Activated naive CD8-positive, alpha-beta T cell (primary cell): Measurements from ENCODE around the gene SLC6A6.
"Not testable (repeated sequence)": the region's sequence is repeated elsewhere in the genome, so short reads cannot be mapped to it uniquely, and the experiment has no call there.

ENCODE experiments used
- H3K27ac Mint-ChIP-seq: one replicate; pipeline ENCODE4 v1.8.0; 2021; ENCODE audit warnings: mixed read lengths
- H3K27me3 Mint-ChIP-seq: one replicate; pipeline ENCODE4 v1.8.0; 2021; ENCODE audit warnings: mixed read lengths
- H3K36me3 Mint-ChIP-seq: one replicate; pipeline ENCODE4 v1.8.0; 2021; ENCODE audit warnings: mixed read lengths
- H3K4me1 Mint-ChIP-seq: one replicate; pipeline ENCODE4 v1.8.0; 2021; ENCODE audit warnings: low read depth, mixed read lengths
- H3K4me3 Mint-ChIP-seq: one replicate; pipeline ENCODE4 v1.8.0; 2021; ENCODE audit warnings: mild to moderate bottlenecking, mixed read lengths
- H3K9me3 Mint-ChIP-seq: one replicate; pipeline ENCODE4 v1.8.0; 2021; ENCODE audit warnings: low read depth, mixed read lengths

Gene SLC6A6

DNA sequence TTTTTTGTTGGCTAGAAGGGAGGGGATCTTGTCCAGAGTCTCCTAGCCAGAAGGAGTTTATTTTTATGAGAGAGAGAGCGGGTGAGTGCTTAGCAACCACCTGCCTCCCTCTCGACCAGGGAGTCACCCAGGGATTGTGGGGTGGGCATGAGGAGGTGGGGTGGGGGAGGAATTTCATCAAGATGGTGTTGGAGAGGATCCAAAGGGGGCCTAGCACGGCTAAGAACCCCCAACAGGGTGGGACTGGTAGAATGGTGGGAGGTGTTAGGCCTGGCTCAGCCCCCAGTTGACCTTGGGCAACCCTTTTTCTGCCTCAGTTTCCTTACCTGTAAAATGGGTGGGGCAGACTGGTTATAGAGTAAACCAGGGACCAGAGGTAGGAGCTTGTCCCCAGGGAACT, 1.8 kb downstream of the SLC6A6 start:
- Mint-ChIP-seq H3K9me3 (no peaks in the 10 kb centered on the region), H3K27me3 (no peaks in the 10 kb centered on the region), H3K27ac (peak overlapping the region; percentile 67), H3K4me1 (peaks cover 44% of the 10 kb centered on the region), H3K36me3 (peaks cover 2% of the 10 kb centered on the region), H3K4me3 (peak overlapping the region; percentile 100)

DNA sequence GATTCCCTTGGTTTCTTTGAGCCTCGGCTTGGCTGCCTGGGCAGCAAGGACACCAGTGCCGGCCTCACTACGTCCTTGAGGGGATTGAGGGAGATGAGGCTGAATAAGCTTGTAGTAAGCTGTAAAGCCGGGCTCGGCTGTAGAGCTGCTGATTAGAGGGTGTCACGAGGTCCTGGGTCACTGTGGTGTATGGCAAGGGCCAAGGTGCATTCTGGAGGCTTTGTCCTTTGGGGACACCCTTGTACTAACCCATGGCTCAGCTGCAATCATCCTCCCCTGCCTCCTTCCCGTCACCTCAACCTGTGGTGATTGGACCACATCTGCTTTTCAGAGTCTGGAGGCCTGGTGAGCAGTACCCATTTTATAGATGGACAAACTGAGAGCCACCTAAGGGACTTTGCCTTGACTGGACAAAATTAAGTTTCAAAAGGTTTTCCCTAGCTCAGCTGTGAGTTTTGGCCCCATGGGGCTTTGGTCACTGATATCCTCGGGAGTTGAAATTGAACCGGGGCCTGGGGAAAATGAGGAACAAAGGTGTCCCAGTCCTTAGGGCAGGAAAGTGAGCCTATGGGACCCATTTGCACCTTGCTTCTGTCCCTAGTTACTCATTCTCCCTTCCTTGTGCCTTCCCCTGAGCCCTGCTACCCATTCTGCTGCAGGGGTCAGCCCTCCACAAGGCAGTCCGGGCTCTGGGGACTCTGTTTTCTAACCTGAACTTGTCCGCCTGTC, 2.4 kb downstream of the SLC6A6 start:
- H3K27me3 Mint-ChIP-seq = no peaks in the 10 kb centered on the region
- peaks cover 49% of the 10 kb centered on the region for H3K4me1 Mint-ChIP-seq
- peak overlapping the region; percentile 100 for H3K4me3 Mint-ChIP-seq
- peak overlapping the region; percentile 28 for H3K27ac Mint-ChIP-seq
- H3K36me3 Mint-ChIP-seq = peaks cover 2% of the 10 kb centered on the region
- H3K9me3 Mint-ChIP-seq = no peaks in the 10 kb centered on the region

DNA sequence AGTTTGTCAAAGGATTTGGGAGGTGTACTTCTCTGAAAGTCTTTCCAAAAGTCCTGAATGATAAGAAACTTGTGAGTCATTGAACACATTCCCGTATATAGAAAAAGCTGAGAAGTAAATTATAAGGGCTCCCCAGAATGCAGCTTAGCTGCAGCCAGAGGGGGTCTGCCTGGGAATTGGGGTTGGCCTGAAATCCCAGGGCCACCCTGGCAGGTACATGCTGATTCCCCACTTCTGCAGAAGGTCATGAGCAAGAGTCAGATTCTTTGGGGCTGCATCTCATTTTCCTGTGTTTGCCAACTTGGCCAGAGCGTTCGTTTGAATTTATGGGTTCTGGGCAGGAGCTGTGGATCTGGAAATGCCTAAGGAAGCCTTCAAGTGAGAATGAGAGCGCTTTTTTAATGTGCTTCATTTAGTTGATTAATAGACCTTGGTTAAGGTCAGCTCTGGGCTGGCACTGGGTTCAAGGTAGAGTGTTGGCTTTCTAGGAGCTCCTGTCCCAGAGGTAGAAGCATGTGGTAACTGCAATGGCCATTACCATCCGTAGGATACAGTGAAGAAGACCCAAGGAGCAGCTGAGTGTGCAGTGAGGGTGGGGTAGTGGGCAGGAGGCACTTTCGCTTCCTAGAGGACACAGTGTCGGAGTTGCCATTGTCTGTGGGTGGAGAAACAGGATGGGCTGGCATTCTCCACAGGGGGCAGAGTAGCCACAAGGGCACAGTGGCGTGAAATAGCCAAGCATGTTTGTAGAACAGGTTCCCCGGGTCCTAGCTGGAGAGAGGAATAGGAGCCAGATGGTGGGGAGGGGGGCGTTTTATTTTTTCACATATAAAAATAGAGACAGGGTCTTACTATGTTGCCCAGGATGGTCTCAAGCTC, 3.2 kb downstream of the SLC6A6 start:
- H3K27me3 Mint-ChIP-seq = no peaks in the 10 kb centered on the region
- peaks cover 55% of the 10 kb centered on the region for H3K4me1 Mint-ChIP-seq
- peak overlapping the region; percentile 100 for H3K4me3 Mint-ChIP-seq
- H3K9me3 Mint-ChIP-seq = no peaks in the 10 kb centered on the region
- peaks cover 2% of the 10 kb centered on the region for H3K36me3 Mint-ChIP-seq
- H3K27ac Mint-ChIP-seq = peak overlapping the region; percentile 28

DNA sequence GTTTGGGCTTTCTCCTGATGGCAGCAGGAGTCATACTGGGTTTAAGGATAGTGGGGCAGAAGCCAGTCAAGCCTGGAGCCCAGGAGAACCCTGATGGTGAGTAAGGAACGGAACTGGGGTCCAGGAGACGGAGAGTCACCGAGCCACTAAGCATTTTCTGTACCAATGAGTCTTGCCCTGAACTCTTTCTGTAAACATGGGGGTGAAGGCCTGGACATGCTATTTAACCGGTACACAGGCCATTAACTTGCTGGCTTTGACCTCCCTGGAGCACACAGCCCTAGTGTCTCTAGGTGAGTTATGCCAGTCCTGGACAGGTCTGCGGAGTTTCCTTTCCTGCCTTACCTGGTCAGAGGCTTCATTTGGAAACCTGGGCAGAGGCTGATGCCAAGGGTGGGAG, 3.9 kb downstream of the SLC6A6 start:
- Mint-ChIP-seq H3K4me1 (peaks cover 61% of the 10 kb centered on the region), H3K4me3 (no peak overlapping the region)

DNA sequence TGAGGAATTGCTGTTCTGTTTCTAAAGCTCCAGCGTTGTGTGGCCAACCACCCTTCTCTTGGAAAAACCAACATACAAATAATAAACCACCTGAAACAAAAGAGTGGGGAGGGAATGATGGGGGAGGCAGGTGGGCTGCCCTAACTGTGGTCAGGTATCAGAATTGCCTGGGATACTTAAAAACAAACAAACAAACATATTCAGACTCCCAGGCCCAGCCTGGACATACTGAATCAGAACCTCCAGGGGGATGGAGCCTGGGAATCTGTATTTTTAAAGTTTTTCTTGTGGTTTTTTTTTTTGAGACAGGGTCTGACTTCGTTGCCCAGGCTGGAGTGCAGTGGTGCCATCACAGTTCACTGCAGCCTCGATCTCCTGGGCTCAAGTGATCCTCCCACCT, 4.4 kb downstream of the SLC6A6 start:
- Mint-ChIP-seq H3K27me3 (no peaks in the 10 kb centered on the region), H3K9me3 (no peaks in the 10 kb centered on the region), H3K4me1 (peaks cover 61% of the 10 kb centered on the region), H3K36me3 (peaks cover 2% of the 10 kb centered on the region), H3K4me3 (no peak overlapping the region), H3K27ac (no peak overlapping the region)

More for the DNA sequence above, 3.9 kb downstream of the SLC6A6 start:
- Mint-ChIP-seq H3K36me3 (peaks cover 2% of the 10 kb centered on the region), H3K27me3 (no peaks in the 10 kb centered on the region), H3K27ac (no peak overlapping the region), H3K9me3 (no peaks in the 10 kb centered on the region)

DNA sequence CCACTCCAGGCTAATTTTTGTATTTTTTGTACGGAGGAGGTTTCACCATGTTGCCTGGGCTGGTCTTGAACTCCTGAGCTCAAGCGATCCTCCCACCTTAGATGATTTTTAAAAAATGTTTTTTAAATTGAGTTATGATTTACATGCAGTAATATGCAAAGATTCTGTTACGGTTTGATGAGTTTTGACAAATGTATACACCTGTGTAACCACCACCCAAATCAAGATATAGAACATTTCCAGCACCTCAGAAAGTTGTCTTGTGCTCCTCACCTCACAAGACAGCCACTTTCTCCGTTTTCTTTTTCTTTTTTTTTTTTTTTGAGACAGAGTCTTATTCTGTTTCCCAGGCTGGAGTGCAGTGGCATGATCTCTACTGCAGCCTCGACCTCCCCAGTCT, 4.8 kb downstream of the SLC6A6 start:
- H3K27ac Mint-ChIP-seq = peak overlapping the region; percentile 64
- no peak overlapping the region for H3K4me3 Mint-ChIP-seq
- no peaks in the 10 kb centered on the region for H3K9me3 Mint-ChIP-seq
- peaks cover 2% of the 10 kb centered on the region for H3K36me3 Mint-ChIP-seq
- H3K4me1 Mint-ChIP-seq = peaks cover 58% of the 10 kb centered on the region
- H3K27me3 Mint-ChIP-seq = no peaks in the 10 kb centered on the region

DNA sequence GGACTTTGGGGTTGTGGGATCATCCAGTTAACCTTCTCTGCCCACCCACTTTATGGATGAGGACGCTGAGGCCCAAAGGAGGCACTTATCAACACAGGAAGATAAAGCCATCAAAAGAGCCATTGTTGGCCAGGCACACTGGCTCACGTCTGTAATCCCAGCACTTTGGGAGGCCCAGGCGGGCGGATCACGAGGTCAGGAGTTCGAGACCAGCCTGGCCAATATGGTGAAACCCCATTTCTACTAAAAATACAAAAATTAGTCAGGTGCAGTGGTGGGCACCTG, 7.3 kb downstream of the SLC6A6 start:
- H3K27ac Mint-ChIP-seq = peak overlapping the region; percentile 6
- H3K4me3 Mint-ChIP-seq, H3K36me3 Mint-ChIP-seq, H3K27me3 Mint-ChIP-seq, H3K9me3 Mint-ChIP-seq: not testable (repeated sequence)
- H3K4me1 Mint-ChIP-seq = peaks cover 49% of the 10 kb centered on the region

DNA sequence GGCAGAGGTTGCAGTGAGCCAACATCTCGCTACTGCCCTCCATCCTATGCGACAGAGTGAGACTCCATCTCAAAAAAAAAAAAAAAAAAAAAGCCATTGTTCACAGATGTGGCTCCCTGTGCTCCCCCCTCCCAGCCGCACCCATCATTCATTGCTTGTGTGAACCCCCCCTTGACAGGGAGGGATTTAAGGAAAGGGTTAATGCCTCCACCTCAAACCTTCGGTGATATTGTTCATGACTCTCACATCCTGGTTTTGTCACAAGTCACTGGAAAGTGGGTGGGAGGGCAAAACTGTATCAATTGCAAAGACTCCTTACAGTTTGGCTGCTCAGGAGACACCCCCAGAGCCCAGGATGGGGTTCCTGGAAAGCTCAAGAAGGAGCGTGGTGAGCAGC, 7.7 kb downstream of the SLC6A6 start:
- no peaks in the 10 kb centered on the region for H3K9me3 Mint-ChIP-seq
- H3K36me3 Mint-ChIP-seq = no peaks in the 10 kb centered on the region
- no peaks in the 10 kb centered on the region for H3K27me3 Mint-ChIP-seq
- peak overlapping the region; percentile 42 for H3K4me3 Mint-ChIP-seq
- peak overlapping the region; percentile 78 for H3K27ac Mint-ChIP-seq
- H3K4me1 Mint-ChIP-seq = peaks cover 49% of the 10 kb centered on the region

DNA sequence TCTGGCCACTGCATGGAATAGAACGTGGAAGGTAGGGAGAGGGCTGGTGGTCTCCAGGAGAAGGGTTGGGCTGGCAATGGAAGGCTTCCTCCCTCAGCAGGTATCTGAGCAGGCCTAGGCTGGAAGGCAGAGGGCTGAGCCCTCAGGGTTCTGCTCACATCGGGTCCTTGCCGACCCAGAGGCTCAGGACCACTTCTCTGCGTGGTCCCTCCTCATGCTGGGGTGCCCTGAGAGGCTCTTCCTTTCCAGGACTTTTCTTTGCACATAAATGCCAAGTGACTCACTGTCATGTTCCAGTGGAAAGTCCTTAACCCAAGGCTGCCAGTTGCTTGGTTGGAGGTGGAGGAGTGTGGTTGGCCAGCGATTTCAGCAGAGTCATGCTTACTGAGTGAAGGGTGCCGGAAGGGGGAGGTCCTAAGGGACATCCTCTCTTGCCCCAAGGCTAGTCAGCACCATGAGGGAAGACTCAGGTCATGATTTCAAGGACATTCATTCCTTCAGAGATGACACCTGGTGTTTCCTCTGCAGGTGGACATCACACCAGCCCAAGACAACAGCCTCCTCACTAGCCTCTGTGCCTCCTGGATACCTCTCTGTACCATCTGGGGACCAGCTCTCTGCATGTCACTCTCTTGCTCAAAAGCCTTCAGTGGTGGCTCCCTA, 8.2 kb downstream of the SLC6A6 start:
- Mint-ChIP-seq H3K4me3 (peak overlapping the region; percentile 42), H3K36me3 (no peaks in the 10 kb centered on the region), H3K4me1 (peaks cover 43% of the 10 kb centered on the region), H3K9me3 (no peaks in the 10 kb centered on the region), H3K27me3 (no peaks in the 10 kb centered on the region), H3K27ac (peak overlapping the region; percentile 78)

DNA sequence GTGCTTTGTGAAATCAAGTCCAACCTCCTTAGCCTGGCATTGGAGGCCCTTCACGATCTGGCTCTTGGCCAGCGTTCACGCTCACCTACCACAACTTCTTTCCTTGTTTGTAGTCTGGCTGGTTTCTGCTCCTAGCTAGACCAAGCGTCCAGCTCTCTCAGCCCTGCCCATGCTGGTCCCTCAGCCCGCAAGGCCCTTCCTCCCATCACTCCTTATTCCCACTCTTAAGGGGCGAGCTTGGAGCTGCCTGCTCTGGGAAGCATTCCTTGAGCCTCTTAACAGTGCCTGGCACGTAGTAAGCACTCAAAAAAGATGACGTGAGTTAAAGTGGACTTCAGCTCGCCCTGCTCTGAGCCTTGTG, 8.7 kb downstream of the SLC6A6 start:
- Mint-ChIP-seq H3K4me3 (no peak overlapping the region), H3K36me3 (peaks cover 1% of the 10 kb centered on the region), H3K27me3 (no peaks in the 10 kb centered on the region), H3K9me3 (no peaks in the 10 kb centered on the region), H3K27ac (peak overlapping the region; percentile 50), H3K4me1 (peaks cover 38% of the 10 kb centered on the region)

DNA sequence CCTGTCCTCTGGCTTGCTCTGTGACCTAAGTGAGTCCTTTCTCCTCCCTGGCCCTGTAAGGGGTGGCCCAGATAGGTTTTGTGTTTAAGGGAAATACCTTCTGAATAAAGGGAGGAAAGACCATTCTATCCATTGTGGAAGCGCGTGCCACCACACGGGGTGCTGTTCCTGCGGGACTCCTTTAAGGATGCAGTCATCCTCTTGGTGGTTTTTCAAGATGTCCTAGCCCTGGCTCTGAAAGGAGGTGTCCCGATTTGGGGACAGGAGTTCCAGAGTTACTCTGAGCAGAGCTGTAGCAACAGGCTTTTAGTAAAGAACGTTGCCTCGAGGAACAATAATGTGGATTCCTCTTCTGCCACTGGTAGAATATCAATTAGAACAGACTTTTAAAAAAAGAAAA, 9.6 kb downstream of the SLC6A6 start:
- H3K9me3 Mint-ChIP-seq = no peaks in the 10 kb centered on the region
- H3K4me1 Mint-ChIP-seq = peaks cover 33% of the 10 kb centered on the region
- no peaks in the 10 kb centered on the region for H3K27me3 Mint-ChIP-seq
- no peak overlapping the region for H3K27ac Mint-ChIP-seq
- peaks cover 2% of the 10 kb centered on the region for H3K36me3 Mint-ChIP-seq
- H3K4me3 Mint-ChIP-seq = no peak overlapping the region

DNA sequence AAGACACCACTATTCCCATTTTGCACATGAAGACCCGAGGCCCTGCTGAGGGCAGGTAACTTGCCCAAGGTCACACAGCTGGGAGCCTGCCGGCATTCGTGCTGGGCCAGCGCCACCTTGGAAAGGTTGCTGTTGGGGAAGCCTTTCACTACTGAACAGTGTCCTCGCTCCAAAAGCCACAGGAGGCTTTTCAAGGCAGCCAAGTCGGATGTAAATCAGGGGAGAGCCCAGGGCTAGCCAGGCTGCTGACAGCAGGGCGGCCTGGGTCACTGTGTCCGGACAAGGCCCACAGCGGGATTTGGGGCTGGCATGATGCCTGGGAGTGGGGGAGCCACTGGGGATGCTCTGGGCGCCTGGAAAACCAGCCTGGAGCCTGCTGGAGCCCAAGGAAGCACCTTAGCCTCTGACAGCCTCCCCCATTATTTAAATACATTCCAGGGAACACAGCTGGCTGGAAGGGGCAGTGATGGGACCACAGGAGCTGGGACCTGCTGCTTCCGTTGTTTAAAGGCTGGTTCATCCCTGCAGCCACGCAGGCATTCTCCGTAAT, 10.5 kb downstream of the SLC6A6 start:
- Mint-ChIP-seq H3K4me3 (no peak overlapping the region), H3K27me3 (no peaks in the 10 kb centered on the region), H3K27ac (no peak overlapping the region), H3K36me3 (peaks cover 4% of the 10 kb centered on the region), H3K9me3 (no peaks in the 10 kb centered on the region), H3K4me1 (peaks cover 28% of the 10 kb centered on the region)

DNA sequence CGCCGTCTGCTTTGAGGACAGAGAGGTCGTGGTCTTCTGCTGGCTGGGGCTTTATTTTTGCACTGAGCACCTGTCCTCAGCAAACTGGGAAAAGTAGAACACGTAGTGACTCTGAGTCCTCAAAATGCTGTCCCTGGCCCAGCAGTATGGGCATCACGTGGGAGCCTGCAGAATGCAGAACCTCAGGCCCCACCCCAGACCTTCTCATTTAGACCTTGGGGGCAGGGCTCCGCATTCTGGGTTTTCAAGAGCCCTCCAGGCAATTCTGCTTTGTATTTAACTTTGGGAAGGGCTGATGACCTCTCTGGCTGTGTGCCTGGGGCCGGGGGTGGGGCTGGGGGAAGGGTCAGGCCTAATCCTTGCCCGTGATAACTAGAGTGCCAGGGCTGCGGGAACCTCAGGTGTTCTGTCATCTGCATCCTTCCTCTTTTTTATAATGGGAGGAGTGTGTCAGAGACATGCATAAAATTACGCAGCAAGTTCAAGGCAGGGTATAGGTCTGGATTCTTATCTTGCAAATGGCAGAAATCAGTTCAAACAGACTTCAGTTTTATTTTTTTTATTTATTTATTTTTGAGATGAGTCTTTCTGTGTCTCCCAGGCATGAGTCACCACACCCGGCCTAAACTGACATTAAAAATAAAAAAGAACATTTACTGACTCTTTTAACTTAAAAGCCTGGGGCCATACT, 11.1 kb downstream of the SLC6A6 start:
- H3K9me3 Mint-ChIP-seq = no peaks in the 10 kb centered on the region
- no peaks in the 10 kb centered on the region for H3K27me3 Mint-ChIP-seq
- no peak overlapping the region for H3K4me3 Mint-ChIP-seq
- H3K36me3 Mint-ChIP-seq = peaks cover 8% of the 10 kb centered on the region
- H3K4me1 Mint-ChIP-seq = peaks cover 27% of the 10 kb centered on the region
- H3K27ac Mint-ChIP-seq = no peak overlapping the region

DNA sequence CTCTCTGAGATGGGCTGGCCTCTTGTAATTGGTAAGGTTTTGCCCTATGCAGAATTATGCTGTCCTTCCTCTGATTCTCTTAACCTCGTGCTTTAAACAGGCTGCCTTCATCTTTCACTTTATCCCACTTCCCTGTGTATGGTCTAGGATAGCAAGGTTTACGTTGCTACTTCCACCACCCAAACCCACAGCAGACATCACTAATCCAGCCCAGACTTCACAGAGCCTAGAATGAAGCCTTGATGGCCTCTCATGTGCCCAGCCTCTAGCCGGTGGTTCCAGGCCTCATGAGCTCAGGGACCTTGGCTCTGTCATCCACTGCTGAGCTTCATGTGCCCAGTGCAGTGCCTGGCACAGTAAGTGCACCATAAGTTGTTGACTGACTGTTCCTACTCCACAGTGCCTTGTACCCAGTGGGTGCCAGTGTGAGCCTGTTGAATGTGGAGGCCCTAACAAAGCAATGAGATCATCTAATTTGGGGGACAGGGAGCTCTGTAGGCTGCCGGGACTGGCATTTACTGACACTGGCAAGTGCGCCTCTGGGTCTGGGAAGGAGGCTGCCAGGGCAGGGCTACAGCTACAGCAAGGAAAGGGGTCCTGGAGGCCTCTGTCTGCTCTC, 12.5 kb downstream of the SLC6A6 start:
- peaks cover 19% of the 10 kb centered on the region for H3K4me1 Mint-ChIP-seq

More for the DNA sequence above, 12.5 kb downstream of the SLC6A6 start:
- H3K4me3 Mint-ChIP-seq = no peak overlapping the region
- no peaks in the 10 kb centered on the region for H3K9me3 Mint-ChIP-seq
- H3K36me3 Mint-ChIP-seq = peaks cover 9% of the 10 kb centered on the region
- H3K27me3 Mint-ChIP-seq = no peaks in the 10 kb centered on the region
- H3K27ac Mint-ChIP-seq = no peak overlapping the region
